Measurements from ENCODE around the gene EEIG1. TPM values are rescaled to one million over a fixed set of nuclear protein-coding genes. Genes with fewer than 3 reads are reported as not detected.
"Not testable (repeated sequence)": the region's sequence is repeated elsewhere in the genome, so short reads cannot be mapped to it uniquely, and the experiment has no call there.

The EEIG1 gene
- total RNA-seq (2014; rRNA removed; shearing (Covaris generic)): 4.3 and 35.5 TPM in 2 replicates

- DNase-seq (ENCODE audit: low read depth): peak; percentile 90
These were observed at the start of gene EEIG1 for GRCh38 chr9:127980706-127981558. Gene EEIG1, minus strand, starts transcription at chr9:127980989. Its CDS starts 852 bp downstream, at chr9:127980137.

GRCh38 chr9:128027705-128028104 is 46.9 kb upstream of the EEIG1 start:
- peak; percentile 60 for DNase-seq (ENCODE audit: low read depth)

GRCh38 chr9:128026773-128027541 is 46.2 kb upstream of the EEIG1 start:
- peak; percentile 75 for DNase-seq (ENCODE audit: low read depth)

GRCh38 chr9:128026255-128026772 is 45.5 kb upstream of the EEIG1 start:
- no peak for DNase-seq (ENCODE audit: low read depth)

GRCh38 chr9:128025736-128026135 is 44.9 kb upstream of the EEIG1 start:
- no peak for DNase-seq (ENCODE audit: low read depth)

- DNase-seq (ENCODE audit: low read depth): no peak
These were observed 44.0 kb upstream of the EEIG1 start for GRCh38 chr9:128024761-128025308.

- not testable (repeated sequence) for DNase-seq (ENCODE audit: low read depth)
These were observed 42.9 kb upstream of the EEIG1 start for GRCh38 chr9:128023671-128024070.

- peak; percentile 79 for DNase-seq (ENCODE audit: low read depth)
These were observed 42.1 kb upstream of the EEIG1 start for GRCh38 chr9:128022886-128023285.

GRCh38 chr9:128021098-128021497 is 40.3 kb upstream of the EEIG1 start:
- DNase-seq (ENCODE audit: low read depth): no peak

GRCh38 chr9:128020692-128021091 is 39.9 kb upstream of the EEIG1 start:
- no peak for DNase-seq (ENCODE audit: low read depth)

- no peak for DNase-seq (ENCODE audit: low read depth)
These were observed 34.9 kb upstream of the EEIG1 start for GRCh38 chr9:128015696-128016095.

- no peak for DNase-seq (ENCODE audit: low read depth)
These were observed 30.5 kb upstream of the EEIG1 start for GRCh38 chr9:128011071-128011817.

GRCh38 chr9:128009639-128010038 is 28.9 kb upstream of the EEIG1 start:
- DNase-seq (ENCODE audit: low read depth): no peak

- no peak for DNase-seq (ENCODE audit: low read depth)
These were observed 27.4 kb upstream of the EEIG1 start for GRCh38 chr9:128008171-128008570.

GRCh38 chr9:128007566-128008138 is 26.9 kb upstream of the EEIG1 start:
- DNase-seq (ENCODE audit: low read depth): peak; percentile 96

GRCh38 chr9:128006332-128006996 is 25.7 kb upstream of the EEIG1 start:
- DNase-seq (ENCODE audit: low read depth): peak; percentile 86

GRCh38 chr9:128005923-128006322 is 25.1 kb upstream of the EEIG1 start:
- DNase-seq (ENCODE audit: low read depth): peak; percentile 53

- DNase-seq (ENCODE audit: low read depth): no peak
These were observed 23.3 kb upstream of the EEIG1 start for GRCh38 chr9:128003966-128004604.

- DNase-seq (ENCODE audit: low read depth): peak; percentile 41
These were observed 22.2 kb upstream of the EEIG1 start for GRCh38 chr9:128002959-128003358.

- peak; percentile 96 for DNase-seq (ENCODE audit: low read depth)
These were observed 21.1 kb upstream of the EEIG1 start for GRCh38 chr9:128001779-128002298.

All from M059J (cell line).